ENCODE measurements around the gene UST. TPM values are rescaled to one million over a fixed set of nuclear protein-coding genes. Genes with fewer than 3 reads are reported as not detected.
"Not testable (repeated sequence)": the region's sequence is repeated elsewhere in the genome, so short reads cannot be mapped to it uniquely, and the experiment has no call there.

Gene UST
- total RNA-seq, 2 experiments from 2014 or later, result 1.4 to 4.1 TPM

- H3K79me2 ChIP-seq (ENCODE audit: insufficient read depth, low read depth, low read length), result no peaks in the 10 kb centered on the region
- DNase-seq (ENCODE audit: low spot score), result peak; percentile 12
- peaks cover 25% of the 10 kb centered on the region for H3K4me1 ChIP-seq (ENCODE audit: insufficient read depth, low read length, poor library complexity, severe bottlenecking)
- POLR2A ChIA-PET, result interaction anchor here (0.6 to 1.3 kb wide), 2 partner anchors 16 to 408 kb away, joined by 3 read pairs; no protein-coding TSS in a partner anchor
- H3K4me3 ChIP-seq (ENCODE audit: low read depth, low read length, poor library complexity, severe bottlenecking), result no peak overlapping the region
- H2AFZ ChIP-seq (ENCODE audit: low read length), result no peak overlapping the region
- H4K20me1 ChIP-seq (ENCODE audit: insufficient read depth, low read length), result no peaks in the 10 kb centered on the region
- H3K4me2 ChIP-seq (ENCODE audit: low read length), result no peak overlapping the region
- BruUV-seq (replicated peaks), result no TSS peak
- H3K27ac ChIP-seq (ENCODE audit: low read depth, low read length, poor library complexity, severe bottlenecking), result no peak overlapping the region
- CTCF ChIA-PET (ENCODE audit: unreplicated experiment), result no interaction called here
- no peaks in the 10 kb centered on the region for H3K9me2 ChIP-seq (ENCODE audit: insufficient read depth, low read length)
- no peak for TF ChIP-seq EZH2phosphoT487 (IDR thresholded peaks at IDR 0.05; ENCODE audit: borderline replicate concordance, low read depth, low read length)
- TF ChIP-seq, protein P1, sequence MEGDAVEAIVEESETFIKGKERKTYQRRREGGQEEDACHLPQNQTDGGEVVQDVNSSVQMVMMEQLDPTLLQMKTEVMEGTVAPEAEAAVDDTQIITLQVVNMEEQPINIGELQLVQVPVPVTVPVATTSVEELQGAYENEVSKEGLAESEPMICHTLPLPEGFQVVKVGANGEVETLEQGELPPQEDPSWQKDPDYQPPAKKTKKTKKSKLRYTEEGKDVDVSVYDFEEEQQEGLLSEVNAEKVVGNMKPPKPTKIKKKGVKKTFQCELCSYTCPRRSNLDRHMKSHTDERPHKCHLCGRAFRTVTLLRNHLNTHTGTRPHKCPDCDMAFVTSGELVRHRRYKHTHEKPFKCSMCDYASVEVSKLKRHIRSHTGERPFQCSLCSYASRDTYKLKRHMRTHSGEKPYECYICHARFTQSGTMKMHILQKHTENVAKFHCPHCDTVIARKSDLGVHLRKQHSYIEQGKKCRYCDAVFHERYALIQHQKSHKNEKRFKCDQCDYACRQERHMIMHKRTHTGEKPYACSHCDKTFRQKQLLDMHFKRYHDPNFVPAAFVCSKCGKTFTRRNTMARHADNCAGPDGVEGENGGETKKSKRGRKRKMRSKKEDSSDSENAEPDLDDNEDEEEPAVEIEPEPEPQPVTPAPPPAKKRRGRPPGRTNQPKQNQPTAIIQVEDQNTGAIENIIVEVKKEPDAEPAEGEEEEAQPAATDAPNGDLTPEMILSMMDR (conservative IDR thresholded peaks at IDR 0.05; ENCODE audit: low read length), result peak; percentile 68
- H3K36me3 ChIP-seq (ENCODE audit: insufficient read depth, low read length), result no peaks in the 10 kb centered on the region
- no peaks in the 10 kb centered on the region for H3K9me3 ChIP-seq (ENCODE audit: low read length)
- intact Hi-C loops (cut with micrococcal nuclease; ENCODE audit: unreplicated experiment), result no loop called here
These were observed 226.8 kb downstream of the UST start for GRCh38 chr6:148973538-148974208.

DNA sequence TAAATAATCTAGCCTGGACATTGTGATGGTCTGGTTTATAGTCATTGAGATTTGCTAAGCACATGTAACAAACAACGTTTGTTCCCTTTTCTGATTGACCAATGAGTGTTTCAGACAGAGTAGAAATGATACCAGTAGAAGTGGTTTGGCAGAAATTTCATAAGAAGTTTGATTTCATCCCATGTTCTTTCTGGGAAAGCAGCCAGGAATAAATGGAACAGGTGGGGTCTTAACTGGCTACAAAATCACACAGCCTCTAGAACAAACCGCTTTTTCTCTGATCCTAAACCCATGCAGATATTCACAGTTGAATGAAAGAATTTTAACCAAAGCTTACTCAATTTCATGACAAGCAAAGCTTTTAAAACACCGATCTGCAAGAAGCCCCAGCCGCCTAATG lies 227.5 kb downstream of the UST start:
- TF ChIP-seq, protein P1 (conservative IDR thresholded peaks at IDR 0.05; ENCODE audit: low read length), result no peak
- no peak for TF ChIP-seq EZH2phosphoT487 (IDR thresholded peaks at IDR 0.05; ENCODE audit: borderline replicate concordance, low read depth, low read length)
- H2AFZ ChIP-seq (ENCODE audit: low read length), result no peak overlapping the region
- H3K4me1 ChIP-seq (ENCODE audit: insufficient read depth, low read length, poor library complexity, severe bottlenecking), result peaks cover 25% of the 10 kb centered on the region
- no peaks in the 10 kb centered on the region for H3K79me2 ChIP-seq (ENCODE audit: insufficient read depth, low read depth, low read length)
- H3K27ac ChIP-seq (ENCODE audit: low read depth, low read length, poor library complexity, severe bottlenecking), result no peak overlapping the region
- ChIA-PET CTCF (ENCODE audit: unreplicated experiment) (no interaction called here), POLR2A (interaction anchor here (0.6 to 1.3 kb wide), 2 partner anchors 16 to 407 kb away, joined by 3 read pairs; no protein-coding TSS in a partner anchor)
- no peaks in the 10 kb centered on the region for H3K9me2 ChIP-seq (ENCODE audit: insufficient read depth, low read length)
- DNase-seq (ENCODE audit: low spot score), result no peak
- no peak overlapping the region for H3K4me2 ChIP-seq (ENCODE audit: low read length)
- no TSS peak for BruUV-seq (replicated peaks)
- H3K4me3 ChIP-seq (ENCODE audit: low read depth, low read length, poor library complexity, severe bottlenecking), result no peak overlapping the region
- intact Hi-C loops (cut with micrococcal nuclease; ENCODE audit: unreplicated experiment), result no loop called here
- no peaks in the 10 kb centered on the region for H3K36me3 ChIP-seq (ENCODE audit: insufficient read depth, low read length)
- H3K9me3 ChIP-seq (ENCODE audit: low read length), result no peaks in the 10 kb centered on the region
- no peaks in the 10 kb centered on the region for H4K20me1 ChIP-seq (ENCODE audit: insufficient read depth, low read length)

- H2AFZ ChIP-seq (ENCODE audit: low read length); BruUV-seq (replicated peaks); H3K4me2 ChIP-seq (ENCODE audit: low read length); H3K4me1 ChIP-seq (ENCODE audit: insufficient read depth, low read length, poor library complexity, severe bottlenecking); H3K9me2 ChIP-seq (ENCODE audit: insufficient read depth, low read length); H3K9me3 ChIP-seq (ENCODE audit: low read length); H3K4me3 ChIP-seq (ENCODE audit: low read depth, low read length, poor library complexity, severe bottlenecking); intact Hi-C loops (cut with micrococcal nuclease; ENCODE audit: unreplicated experiment); H3K36me3 ChIP-seq (ENCODE audit: insufficient read depth, low read length); POLR2A ChIA-PET; H3K27ac ChIP-seq (ENCODE audit: low read depth, low read length, poor library complexity, severe bottlenecking); H3K79me2 ChIP-seq (ENCODE audit: insufficient read depth, low read depth, low read length); H4K20me1 ChIP-seq (ENCODE audit: insufficient read depth, low read length); CTCF ChIA-PET (ENCODE audit: unreplicated experiment); DNase-seq (ENCODE audit: low spot score): not testable (repeated sequence)
These were observed 231.5 kb downstream of the UST start for GRCh38 chr6:148978298-148978697.

Data from OCI-LY7 (cell line).